ENCODE results near the gene SFMBT2. TPM values are rescaled to one million over a fixed set of nuclear protein-coding genes. Genes with fewer than 3 reads are reported as not detected.
A peak's percentile ranks its signal among the peaks of the same experiment; 100 is the strongest.

The SFMBT2 gene
- total RNA-seq, 1 donor from 2014 or later, result 14.6 TPM

- intact Hi-C loops (cut with DNase I), result no loop called here
- ATAC-seq, result no peak
- no peak for DNase-seq (ENCODE audit: low spot score)
Observed at GRCh38 chr10:7428673-7429350, 18.0 kb upstream of the SFMBT2 start.

- DNase-seq (ENCODE audit: low spot score) (no peak), ATAC-seq (no peak)
- intact Hi-C loops (cut with DNase I), result no loop called here
Observed at GRCh38 chr10:7426349-7426748, 15.5 kb upstream of the SFMBT2 start.

- intact Hi-C loops (cut with DNase I), result no loop called here
- ATAC-seq, result no peak
- no peak for DNase-seq (ENCODE audit: low spot score)
Observed at GRCh38 chr10:7425691-7426090, 14.9 kb upstream of the SFMBT2 start.

DNA sequence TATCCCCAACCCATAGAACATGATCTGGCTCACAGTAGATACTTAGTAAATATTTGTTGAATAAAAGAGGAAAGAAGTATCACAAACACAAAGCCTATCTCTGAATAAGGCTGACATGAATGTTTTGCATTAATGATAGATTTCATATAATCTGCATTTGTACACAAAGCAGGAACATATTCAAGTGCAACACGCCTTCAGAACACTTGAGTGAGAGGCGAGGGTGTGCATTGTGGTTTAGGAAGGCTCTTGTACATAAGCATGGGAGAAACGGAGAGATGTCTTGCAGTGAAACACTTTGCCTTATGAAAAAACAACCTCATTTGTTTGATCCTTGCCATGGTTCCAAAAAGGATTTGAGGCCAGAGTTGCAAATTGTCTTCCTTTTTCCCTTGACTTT lies 14.1 kb upstream of the SFMBT2 start:
- no peak for DNase-seq (ENCODE audit: low spot score)
- intact Hi-C loops (cut with DNase I), result no loop called here
- ATAC-seq, result no peak

GRCh38 chr10:7424315-7424714 lies 13.5 kb upstream of the SFMBT2 start:
- no peak for DNase-seq (ENCODE audit: low spot score)
- ATAC-seq, result no peak
- intact Hi-C loops (cut with DNase I), result no loop called here

DNA sequence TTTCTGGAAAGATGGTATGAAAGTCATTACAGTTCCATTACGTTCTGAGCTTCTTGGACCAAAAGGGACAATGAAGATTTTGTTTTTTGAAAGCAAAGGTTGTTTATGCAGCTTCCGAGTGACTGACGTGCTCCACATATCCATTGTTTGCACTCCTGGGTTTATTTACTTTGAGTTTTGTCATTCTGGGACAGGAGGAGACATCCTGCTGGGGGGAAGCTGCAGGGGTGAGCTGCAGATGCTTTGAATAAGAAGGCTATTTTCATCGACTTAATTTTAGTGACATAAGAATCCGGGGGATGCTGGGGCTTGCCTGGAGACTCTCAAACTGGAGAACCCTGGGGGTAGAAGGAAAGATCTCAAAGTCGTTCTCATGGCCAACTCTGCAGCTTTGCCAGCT lies 12.7 kb upstream of the SFMBT2 start:
- intact Hi-C loops (cut with DNase I), result no loop called here
- no peak for ATAC-seq
- DNase-seq (ENCODE audit: low spot score), result no peak

DNA sequence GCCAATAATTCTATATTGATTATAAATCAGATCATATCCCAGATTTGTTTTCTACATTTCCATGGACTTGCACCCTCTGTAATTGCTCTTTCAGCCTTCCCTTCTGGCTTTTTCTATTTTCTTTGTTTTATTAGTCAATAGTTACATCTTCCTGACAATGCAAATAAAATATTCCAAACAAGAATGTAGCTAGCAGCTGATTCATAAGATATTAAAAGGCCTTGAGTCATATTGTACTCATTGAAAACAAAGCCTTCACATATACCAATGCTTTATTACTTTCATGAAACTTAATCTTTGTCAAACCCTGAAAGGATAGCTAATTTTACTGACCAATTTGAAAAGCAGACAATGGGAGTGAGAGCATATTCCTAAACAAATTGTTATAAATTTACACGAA lies 10.7 kb upstream of the SFMBT2 start:
- intact Hi-C loops (cut with DNase I), result no loop called here
- ATAC-seq (no peak), DNase-seq (ENCODE audit: low spot score) (no peak)

DNA sequence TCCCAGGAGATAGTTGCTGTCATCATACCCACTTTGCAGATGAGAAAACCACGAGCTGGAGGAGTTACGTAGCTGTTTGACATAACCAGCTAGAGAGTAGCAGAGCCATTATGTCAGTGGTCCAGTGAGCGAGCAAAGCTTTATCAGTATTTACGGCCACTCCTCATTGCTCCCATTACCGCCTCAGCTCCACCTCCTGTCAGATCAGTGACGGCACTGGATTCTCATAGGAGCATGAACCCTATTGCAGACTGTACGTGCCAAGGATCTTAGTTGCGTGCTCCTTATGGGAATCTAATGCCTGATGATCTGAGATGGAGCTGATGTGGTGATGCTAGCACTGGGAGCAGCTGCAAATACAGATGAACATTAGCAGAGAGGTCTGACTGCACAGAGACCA lies 9.2 kb upstream of the SFMBT2 start:
- ATAC-seq (no peak), DNase-seq (ENCODE audit: low spot score) (no peak)
- intact Hi-C loops (cut with DNase I), result loop anchor here (10.0 kb wide), 2 partner anchors 145 to 505 kb away; no protein-coding TSS in a partner anchor

- ATAC-seq, result no peak
- DNase-seq (ENCODE audit: low spot score), result no peak
- intact Hi-C loops (cut with DNase I), result loop anchor here (10.0 kb wide), 2 partner anchors 143 to 503 kb away; no protein-coding TSS in a partner anchor
Observed at GRCh38 chr10:7417807-7418206, 7.0 kb upstream of the SFMBT2 start.

GRCh38 chr10:7417103-7417623 lies 6.3 kb upstream of the SFMBT2 start:
- no peak for DNase-seq (ENCODE audit: low spot score)
- intact Hi-C loops (cut with DNase I), result loop anchor here (10.0 kb wide), 2 partner anchors 142 to 502 kb away; no protein-coding TSS in a partner anchor
- ATAC-seq, result no peak

DNA sequence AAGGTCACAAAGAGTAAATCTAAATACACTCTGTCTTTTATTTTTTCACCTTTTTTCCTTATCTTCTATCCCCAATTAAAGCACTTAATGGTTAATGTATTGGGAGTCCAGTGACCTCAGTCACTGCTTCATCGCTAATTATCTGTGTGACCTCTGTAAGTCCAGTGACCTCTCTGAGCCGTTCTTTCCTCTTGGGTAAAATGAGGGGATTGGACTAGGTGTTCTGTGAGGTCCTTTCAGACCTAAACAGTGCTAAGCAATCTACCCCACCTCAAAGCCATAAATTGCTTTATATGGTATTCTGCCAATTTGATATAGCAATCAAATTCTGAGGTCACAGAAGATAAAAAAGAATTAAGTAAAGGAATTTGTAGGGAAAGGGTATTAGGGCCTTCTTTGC lies 3.9 kb upstream of the SFMBT2 start:
- DNase-seq (ENCODE audit: low spot score) (no peak), ATAC-seq (no peak)
- intact Hi-C loops (cut with DNase I), result loop anchor here (10.0 kb wide), 2 partner anchors 140 to 500 kb away; no protein-coding TSS in a partner anchor

DNA sequence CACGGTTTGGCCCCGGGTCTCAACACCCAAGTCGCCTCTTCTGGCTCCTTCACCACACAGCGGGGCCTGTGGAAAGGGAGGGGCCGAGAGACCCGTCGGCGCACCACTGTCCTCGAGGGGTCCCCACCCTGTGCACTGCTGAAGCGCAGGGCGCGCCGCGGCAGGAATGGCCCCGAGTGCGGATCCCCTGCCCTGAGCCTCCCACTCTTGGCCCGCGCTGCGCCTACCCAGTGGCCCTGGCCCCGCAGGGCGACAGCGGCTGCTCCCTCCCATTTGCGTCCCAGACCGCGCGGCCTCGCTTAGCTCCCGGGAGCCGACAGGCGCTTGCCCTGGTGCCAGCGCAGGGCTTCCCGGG lies 2.1 kb upstream of the SFMBT2 start:
- ATAC-seq (no peak), DNase-seq (ENCODE audit: low spot score) (no peak)
- intact Hi-C loops (cut with DNase I), result loop anchor here (10.0 kb wide), 2 partner anchors 138 to 498 kb away; no protein-coding TSS in a partner anchor

DNA sequence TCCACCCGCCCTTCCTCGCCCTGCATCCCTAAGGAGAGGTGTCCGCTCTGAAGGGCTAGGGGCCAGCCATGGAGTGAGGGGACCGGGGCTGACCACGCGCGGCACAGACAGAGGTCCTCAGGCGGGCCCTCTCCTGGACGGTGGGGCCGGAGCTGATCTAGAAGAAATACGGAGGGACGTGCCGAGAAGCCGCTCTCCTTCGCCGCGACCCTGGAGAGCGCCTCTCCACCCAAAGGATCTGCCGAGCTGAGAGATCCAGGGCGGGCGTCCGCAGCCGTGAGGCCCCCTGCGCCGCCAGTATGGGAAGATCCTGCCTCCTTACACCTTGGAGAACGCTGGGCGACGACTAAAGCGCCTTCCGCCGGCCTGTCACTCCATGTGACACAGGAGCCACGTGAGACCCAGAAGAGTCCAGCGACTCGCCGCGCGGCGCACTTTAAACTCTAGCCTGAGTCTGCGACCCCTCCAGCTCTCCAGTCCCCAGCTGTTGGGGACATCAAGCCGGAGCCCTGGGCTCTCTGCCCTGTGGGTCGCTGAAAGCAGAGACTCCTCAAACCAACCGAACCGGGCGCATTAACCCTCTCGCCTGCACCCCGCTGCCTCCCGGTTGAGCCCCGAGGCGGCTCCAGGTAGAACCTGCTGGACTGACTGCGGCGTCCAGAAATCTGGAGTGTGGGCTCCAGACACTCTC lies 1.5 kb upstream of the SFMBT2 start:
- intact Hi-C loops (cut with DNase I), result loop anchor here (10.0 kb wide), 2 partner anchors 138 to 498 kb away; no protein-coding TSS in a partner anchor
- no peak for ATAC-seq
- DNase-seq (ENCODE audit: low spot score), result peak; percentile 66

GRCh38 chr10:7411671-7412128 lies 866 bp upstream of the SFMBT2 start:
- DNase-seq (ENCODE audit: low spot score), result no peak
- intact Hi-C loops (cut with DNase I), result loop anchor here (10.0 kb wide), 2 partner anchors 137 to 497 kb away; no protein-coding TSS in a partner anchor
- no peak for ATAC-seq

- DNase-seq (ENCODE audit: low spot score), result peak; percentile 63
- ATAC-seq, result no peak
- intact Hi-C loops (cut with DNase I), result loop anchor here (10.0 kb wide), 2 partner anchors 136 to 496 kb away; no protein-coding TSS in a partner anchor
Observed at GRCh38 chr10:7410301-7410861, 453 bp downstream of the SFMBT2 start.

- DNase-seq (ENCODE audit: low spot score) (no peak), ATAC-seq (no peak)
- intact Hi-C loops (cut with DNase I), result loop anchor here (10.0 kb wide), 2 partner anchors 135 to 495 kb away; no protein-coding TSS in a partner anchor
Observed at GRCh38 chr10:7409732-7410168, 1.1 kb downstream of the SFMBT2 start.

GRCh38 chr10:7409045-7409731 lies 1.6 kb downstream of the SFMBT2 start:
- peak; percentile 67 for DNase-seq (ENCODE audit: low spot score)
- ATAC-seq, result peak; percentile 27
- intact Hi-C loops (cut with DNase I), result no loop called here

DNA sequence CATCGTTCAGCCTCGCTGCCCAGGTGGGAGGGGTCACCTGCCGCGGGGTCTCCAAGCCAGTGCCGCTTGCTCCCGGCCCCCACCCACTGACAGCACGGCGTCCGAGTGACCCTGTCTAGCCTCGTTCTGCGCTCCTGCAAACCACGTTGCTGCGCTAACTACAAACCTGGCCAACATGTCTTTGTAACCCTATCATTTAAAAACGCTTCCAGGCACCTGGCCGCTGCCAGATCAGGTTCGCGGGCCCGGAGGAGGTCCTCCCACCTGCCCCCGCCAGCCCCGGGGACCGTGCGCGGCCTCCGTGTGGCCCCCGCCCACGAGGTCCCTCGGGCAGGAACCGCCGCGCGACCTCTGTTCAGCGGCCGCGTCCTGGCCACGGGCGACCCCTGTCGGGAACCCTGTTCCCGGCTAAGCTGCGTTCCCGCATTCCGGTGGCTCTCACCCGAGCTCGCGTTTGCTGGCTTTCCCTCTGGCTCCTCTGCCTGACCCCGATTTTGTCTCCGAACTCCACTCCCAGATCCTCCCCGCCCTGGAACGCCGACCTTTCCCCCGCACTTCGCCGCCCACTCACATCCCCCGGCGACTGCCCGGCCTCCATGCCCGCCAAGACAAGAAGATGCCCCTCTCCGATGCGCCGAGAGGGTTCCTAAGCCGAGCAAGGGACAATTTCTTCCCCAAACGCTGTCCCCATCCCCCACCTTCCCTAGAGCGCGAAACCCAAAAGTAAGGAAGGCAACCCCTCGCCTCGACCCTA lies 2.4 kb downstream of the SFMBT2 start:
- intact Hi-C loops (cut with DNase I), result no loop called here
- ATAC-seq (peak; percentile 71), DNase-seq (ENCODE audit: low spot score) (peak; percentile 84)

Measured in sciatic nerve (tissue), 2 donors.